ENCODE results near the gene SLC16A1. TPM values are rescaled to one million over a fixed set of nuclear protein-coding genes. Genes with fewer than 3 reads are reported as not detected.

The SLC16A1 gene
- total RNA-seq, 1 experiment from 2014 or later, result 74.6 TPM

DNA sequence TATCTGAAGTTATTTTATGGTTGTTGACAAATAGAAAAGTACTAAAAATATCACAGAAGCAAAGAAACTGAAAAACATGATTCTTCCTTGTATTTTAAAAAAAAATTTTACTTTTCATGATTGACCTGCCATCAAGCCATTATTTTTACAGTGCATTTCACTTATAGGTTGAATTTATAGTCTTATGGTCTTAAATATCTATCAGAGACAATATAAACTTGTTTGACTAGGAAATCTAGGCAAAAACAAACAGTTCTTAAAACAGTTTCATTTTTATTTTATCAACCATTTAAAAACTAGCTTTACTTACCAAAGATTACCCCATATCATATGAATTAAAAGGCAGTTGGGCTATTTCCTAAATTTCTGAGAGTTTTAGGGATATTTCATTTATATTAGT lies 59.2 kb downstream of the SLC16A1 start:
- ChIA-PET POLR2A (ENCODE audit: unreplicated experiment) (no interaction called here), CTCF (interaction anchor here (0.7 kb wide), 1 partner anchor 888 kb away, joined by 3 read pairs; no protein-coding TSS in a partner anchor)
- H3K27me3 ChIP-seq (ENCODE audit: insufficient read depth, low read depth), result no peaks in the 10 kb centered on the region
- H3K4me1 ChIP-seq (replicated peaks; ENCODE audit: insufficient read depth), result peaks cover 15% of the 10 kb centered on the region
- H3K9me2 ChIP-seq (ENCODE audit: insufficient read depth), result no peaks in the 10 kb centered on the region
- no peaks in the 10 kb centered on the region for H3K79me2 ChIP-seq (ENCODE audit: low read depth)
- no peak for TF ChIP-seq EZH2 (IDR thresholded peaks at IDR 0.05; ENCODE audit: low read depth)
- TF ChIP-seq, protein P1, sequence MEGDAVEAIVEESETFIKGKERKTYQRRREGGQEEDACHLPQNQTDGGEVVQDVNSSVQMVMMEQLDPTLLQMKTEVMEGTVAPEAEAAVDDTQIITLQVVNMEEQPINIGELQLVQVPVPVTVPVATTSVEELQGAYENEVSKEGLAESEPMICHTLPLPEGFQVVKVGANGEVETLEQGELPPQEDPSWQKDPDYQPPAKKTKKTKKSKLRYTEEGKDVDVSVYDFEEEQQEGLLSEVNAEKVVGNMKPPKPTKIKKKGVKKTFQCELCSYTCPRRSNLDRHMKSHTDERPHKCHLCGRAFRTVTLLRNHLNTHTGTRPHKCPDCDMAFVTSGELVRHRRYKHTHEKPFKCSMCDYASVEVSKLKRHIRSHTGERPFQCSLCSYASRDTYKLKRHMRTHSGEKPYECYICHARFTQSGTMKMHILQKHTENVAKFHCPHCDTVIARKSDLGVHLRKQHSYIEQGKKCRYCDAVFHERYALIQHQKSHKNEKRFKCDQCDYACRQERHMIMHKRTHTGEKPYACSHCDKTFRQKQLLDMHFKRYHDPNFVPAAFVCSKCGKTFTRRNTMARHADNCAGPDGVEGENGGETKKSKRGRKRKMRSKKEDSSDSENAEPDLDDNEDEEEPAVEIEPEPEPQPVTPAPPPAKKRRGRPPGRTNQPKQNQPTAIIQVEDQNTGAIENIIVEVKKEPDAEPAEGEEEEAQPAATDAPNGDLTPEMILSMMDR (conservative IDR thresholded peaks at IDR 0.05), result no peak
- no TSS peak for BruUV-seq (replicated peaks)
- no peaks in the 10 kb centered on the region for H4K20me1 ChIP-seq (ENCODE audit: insufficient read depth)
- H3K4me3 ChIP-seq, result no peak overlapping the region
- peaks cover 13% of the 10 kb centered on the region; the same call in 1 of the 2 replicates for H3F3A ChIP-seq (ENCODE audit: insufficient read depth, low read depth)
- H2AFZ ChIP-seq, result no peak overlapping the region
- no peak overlapping the region for H3K27ac ChIP-seq
- DNase-seq, result no peak
- no peak overlapping the region for H3K4me2 ChIP-seq
- H3K36me3 ChIP-seq (ENCODE audit: low read depth), result 0 out of 2 replicates have a peak, but pooled peaks cover 6% of the 10 kb centered on the region
- intact Hi-C loops (cut with micrococcal nuclease; ENCODE audit: unreplicated experiment), result no loop called here
- H3K9me3 ChIP-seq (ENCODE audit: insufficient read depth, low read depth), result peaks cover 29% of the 10 kb centered on the region; the same call in 1 of the 2 replicates

DNA sequence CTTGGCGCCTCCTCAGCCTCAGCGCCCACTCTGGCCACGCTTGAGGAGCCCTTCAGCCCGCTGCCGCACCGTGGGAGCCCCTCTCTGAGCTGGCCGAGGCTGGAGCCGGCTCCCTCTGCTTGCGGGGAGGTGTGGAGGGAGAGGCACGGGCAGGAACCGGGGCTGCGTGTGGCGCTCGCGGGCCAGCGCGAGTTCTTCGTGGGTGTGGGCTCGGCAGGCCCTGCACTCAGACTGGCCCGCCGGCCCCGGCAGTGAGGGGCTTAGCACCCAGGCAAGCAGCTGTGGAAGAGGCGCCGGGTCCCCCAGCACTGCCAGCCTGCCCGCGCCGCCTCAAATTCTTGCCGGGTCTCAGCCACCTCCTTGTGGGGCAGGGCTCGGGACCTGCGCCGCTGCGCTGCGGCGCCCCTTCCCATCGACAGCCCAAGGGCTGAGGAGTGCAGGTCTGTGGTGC lies 61.4 kb downstream of the SLC16A1 start:
- BruUV-seq (replicated peaks), result no TSS peak
- 0 out of 2 replicates have a peak, but pooled peaks cover 6% of the 10 kb centered on the region for H3K36me3 ChIP-seq (ENCODE audit: low read depth)
- peaks cover 29% of the 10 kb centered on the region; the same call in 1 of the 2 replicates for H3K9me3 ChIP-seq (ENCODE audit: insufficient read depth, low read depth)
- ChIA-PET POLR2A (ENCODE audit: unreplicated experiment) (no interaction called here), CTCF (no interaction called here)
- H3F3A ChIP-seq (ENCODE audit: insufficient read depth, low read depth), result no peaks in the 10 kb centered on the region
- intact Hi-C loops (cut with micrococcal nuclease; ENCODE audit: unreplicated experiment), result no loop called here
- H2AFZ ChIP-seq, result no peak overlapping the region
- H3K4me1 ChIP-seq (replicated peaks; ENCODE audit: insufficient read depth), result no peaks in the 10 kb centered on the region
- no peak overlapping the region for H3K4me3 ChIP-seq
- no peaks in the 10 kb centered on the region for H4K20me1 ChIP-seq (ENCODE audit: insufficient read depth)
- H3K27me3 ChIP-seq (ENCODE audit: insufficient read depth, low read depth), result no peaks in the 10 kb centered on the region
- H3K4me2 ChIP-seq, result no peak overlapping the region
- DNase-seq, result no peak
- H3K27ac ChIP-seq, result no peak overlapping the region
- no peaks in the 10 kb centered on the region for H3K9me2 ChIP-seq (ENCODE audit: insufficient read depth)
- no peak for TF ChIP-seq EZH2 (IDR thresholded peaks at IDR 0.05; ENCODE audit: low read depth)
- TF ChIP-seq, protein P1 (conservative IDR thresholded peaks at IDR 0.05), result no peak
- no peaks in the 10 kb centered on the region for H3K79me2 ChIP-seq (ENCODE audit: low read depth)

DNA sequence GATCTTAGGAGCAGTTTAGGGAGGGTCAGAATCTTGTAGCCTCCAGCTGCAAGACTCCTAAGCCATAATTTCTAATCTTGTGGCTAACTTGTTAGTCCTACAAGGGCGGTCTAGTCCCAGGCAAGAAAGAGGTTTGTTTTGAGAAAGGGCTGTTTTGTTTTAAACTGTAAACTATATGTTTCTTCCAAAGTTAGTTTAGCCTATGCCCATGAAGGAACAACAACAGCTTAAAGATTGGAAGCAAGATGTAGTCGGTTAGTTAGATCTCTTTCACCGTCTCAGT lies 62.0 kb downstream of the SLC16A1 start:
- POLR2A ChIA-PET (ENCODE audit: unreplicated experiment), result no interaction called here
- H3K4me3 ChIP-seq, result no peak overlapping the region
- no TSS peak for BruUV-seq (replicated peaks)
- H3K4me2 ChIP-seq, result no peak overlapping the region
- H2AFZ ChIP-seq, result no peak overlapping the region
- peaks cover 29% of the 10 kb centered on the region; the same call in 1 of the 2 replicates for H3K9me3 ChIP-seq (ENCODE audit: insufficient read depth, low read depth)
- no peaks in the 10 kb centered on the region for H3K9me2 ChIP-seq (ENCODE audit: insufficient read depth)
- H3F3A ChIP-seq (ENCODE audit: insufficient read depth, low read depth), result no peaks in the 10 kb centered on the region
- TF ChIP-seq EZH2 (IDR thresholded peaks at IDR 0.05; ENCODE audit: low read depth), result no peak
- TF ChIP-seq, protein P1 (conservative IDR thresholded peaks at IDR 0.05), result no peak
- H3K27me3 ChIP-seq (ENCODE audit: insufficient read depth, low read depth), result no peaks in the 10 kb centered on the region
- no peaks in the 10 kb centered on the region for H3K4me1 ChIP-seq (replicated peaks; ENCODE audit: insufficient read depth)
- intact Hi-C loops (cut with micrococcal nuclease; ENCODE audit: unreplicated experiment), result no loop called here
- no peak overlapping the region for H3K27ac ChIP-seq
- no peak for DNase-seq
- no peaks in the 10 kb centered on the region for H4K20me1 ChIP-seq (ENCODE audit: insufficient read depth)
- H3K36me3 ChIP-seq (ENCODE audit: low read depth), result 0 out of 2 replicates have a peak, but pooled peaks cover 6% of the 10 kb centered on the region
- H3K79me2 ChIP-seq (ENCODE audit: low read depth), result no peaks in the 10 kb centered on the region
- CTCF ChIA-PET, result no interaction called here
